Activated CD4-positive, alpha-beta T cell treated with anti-CD3 and anti-CD28 coated beads for 24 hours (primary cell): Measurements from ENCODE around the gene ERP44.

Experiments
- DNase-seq, 2 donors: peaks; one replicate each; pipeline ENCODE4 v3.0.0-alpha.2; 2020; ENCODE audit warnings: low read depth in 2 of 2

The ERP44 gene

DNA sequence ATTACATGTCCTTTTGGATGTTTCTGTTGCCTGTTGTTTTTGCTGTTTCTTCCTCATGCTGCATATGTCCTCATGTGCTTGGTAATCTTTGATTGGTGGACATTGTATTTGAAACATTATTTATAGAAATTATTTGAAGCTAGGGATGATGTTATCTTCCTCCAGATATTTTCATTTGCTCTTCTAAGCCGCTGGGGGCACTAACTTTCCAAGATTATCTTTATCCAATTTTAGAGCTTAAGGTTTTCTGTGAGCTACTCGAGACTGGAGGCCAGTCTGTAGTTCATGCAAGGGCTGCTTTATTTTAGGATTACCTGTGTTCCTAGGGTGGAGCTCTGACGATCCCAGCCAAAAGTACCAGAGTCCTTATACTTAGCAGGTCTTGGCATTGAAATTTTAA lies 151.4 kb downstream of the ERP44 start:
- no peak for DNase-seq

- no peak for DNase-seq
Measured at GRCh38 chr9:99936947-99937587, 161.7 kb downstream of the ERP44 start.

GRCh38 chr9:99931155-99931840 lies 167.5 kb downstream of the ERP44 start:
- DNase-seq = no peak

DNA sequence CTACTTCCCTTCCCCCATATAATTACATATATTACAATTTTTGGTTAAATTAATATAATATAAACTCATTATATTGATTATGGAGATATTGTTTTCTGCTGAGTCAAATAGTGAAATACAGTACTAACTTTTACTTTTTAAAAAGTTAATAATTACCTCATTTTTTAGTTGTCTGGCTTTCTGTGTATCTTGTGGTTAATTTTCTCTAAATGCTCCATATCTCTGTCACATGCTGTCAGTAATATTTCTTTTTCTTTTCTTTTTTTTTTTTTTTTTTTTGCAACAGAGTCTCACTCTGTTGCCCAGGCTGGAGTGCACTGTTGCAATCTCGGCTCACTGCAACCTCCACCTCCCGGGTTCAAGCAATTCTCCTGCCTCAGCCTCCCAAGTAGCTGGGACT lies 169.1 kb downstream of the ERP44 start:
- no peak for DNase-seq
